GM12878 (cell line): ENCODE data around the gene VWA5B2. TPM values are rescaled to one million over a fixed set of nuclear protein-coding genes. Genes with fewer than 3 reads are reported as not detected.

Source experiments
- ATAC-seq: fragments of 200-7000 bp; cut with Tn5 transposase; 3 replicates; pipeline ENCODE4 v1.9.1; 2020; ENCODE audit warnings: mild to moderate bottlenecking, moderate library complexity
- BruUV-seq: library from RNA; stranded (reverse); fragments of 400-500 nt; replicated peaks from 2 replicates; lab custom pipeline; 2021; lab: Mats Ljungman, UMichigan
- CTCF ChIA-PET: fragments of 300-600 bp; sonication (Branson Sonifier 250); formaldehyde crosslinking; extraction: SDS; loops from one replicate; lab custom pipeline; 2021; ENCODE audit warnings: inconsistent platforms; lab: Yijun Ruan, JAX
- POLR2A ChIA-PET: fragments of 350-600 bp; formaldehyde crosslinking; extraction: SDS; loops from one replicate; lab custom pipeline; 2021; ENCODE audit warnings: inconsistent platforms; lab: Charles Lee
- RAD21 ChIA-PET: fragments of 300-600 bp; sonication (Branson Sonifier 250); formaldehyde crosslinking; loops from one replicate; lab custom pipeline; 2023; ENCODE audit warnings: antibody characterized with exemption; ENCODE audit not compliant: unreplicated experiment; lab: Charles Lee
- SMC1A ChIA-PET: fragments of 300-600 bp; sonication (Branson Sonifier 250); formaldehyde crosslinking; loops from one replicate; lab custom pipeline; 2023; ENCODE audit not compliant: unreplicated experiment, uncharacterized antibody; lab: Charles Lee
- DNase-seq: peaks from one replicate; pipeline ENCODE4 v3.0.0-alpha.2; 2011; ENCODE audit warnings: low read depth, low spot score
- FAIRE-seq: peaks from 3 replicates; lab custom pipeline; 2011; peaks lifted over from hg19 to GRCh38; lab: Jason Lieb, UNC
- H2AFZ ChIP-seq: 2 replicates; pipeline ENCODE4 v1.6.0; 2011; ENCODE audit warnings: low read depth, low read length, control low read depth; ENCODE audit not compliant: control insufficient read depth
- H3K27ac ChIP-seq: 2 replicates; pipeline ENCODE4 v1.5.1; 2011; ENCODE audit warnings: control low read depth; ENCODE audit not compliant: control insufficient read depth, insufficient read depth
- H3K27me3 ChIP-seq, 2 experiments: replicated peaks in 1 of 2; 2 replicates each; pipeline versions ENCODE4 v1.6.0 to v1.6.1; 2011; ENCODE audit warnings: low read length in 1 of 2; ENCODE audit not compliant: control insufficient read depth in 2 of 2, insufficient read depth in 2 of 2
- H3K36me3 ChIP-seq, 2 experiments: 2 replicates each; pipeline ENCODE4 v1.5.1; 2011; ENCODE audit warnings: low read length in 1 of 2; ENCODE audit not compliant: control insufficient read depth in 2 of 2, insufficient read depth in 2 of 2
- H3K4me1 ChIP-seq: 2 replicates; pipeline ENCODE4 v1.6.1; 2011; ENCODE audit warnings: mild to moderate bottlenecking, low read length, moderate library complexity, mixed read lengths; ENCODE audit not compliant: control insufficient read depth, insufficient read depth
- H3K4me2 ChIP-seq: 2 replicates; pipeline ENCODE4 v1.6.0; 2011; ENCODE audit warnings: control low read depth; ENCODE audit not compliant: control insufficient read depth, insufficient read depth
- H3K4me3 ChIP-seq: fragments of 200-600 bp; sonication (generic); 2 replicates; pipeline ENCODE4 v1.5.1; 2016
- H3K79me2 ChIP-seq: 2 replicates; pipeline ENCODE4 v1.6.0; 2011; ENCODE audit warnings: low read length; ENCODE audit not compliant: control insufficient read depth, insufficient read depth
- H3K9ac ChIP-seq: 2 replicates; pipeline ENCODE4 v1.8.0; 2011; ENCODE audit warnings: low read length, control low read depth, mixed read lengths; ENCODE audit not compliant: control insufficient read depth, insufficient read depth
- H3K9me3 ChIP-seq: replicated peaks from 3 replicates; pipeline ENCODE4 v1.5.1; 2011; ENCODE audit warnings: mild to moderate bottlenecking, low read length; ENCODE audit not compliant: control insufficient read depth, insufficient read depth
- H4K20me1 ChIP-seq: 2 replicates; pipeline ENCODE4 v1.6.0; 2011; ENCODE audit not compliant: control insufficient read depth, insufficient read depth
- CHD2 ChIP-seq: IDR thresholded peaks from 2 replicates; pipeline ENCODE4 v1.6.1; 2011; ENCODE audit warnings: low read depth, low read length, improper control_type of control experiment, borderline replicate concordance
- FOXM1 ChIP-seq: IDR thresholded peaks from 2 replicates; pipeline ENCODE4 v1.6.1; 2012; ENCODE audit warnings: low read depth, mild to moderate bottlenecking, inconsistent platforms, low read length, moderate library complexity
- MEF2B ChIP-seq: fragments of 450-650 bp; IDR thresholded peaks from 2 replicates; pipeline ENCODE4 v1.6.1; 2018; ENCODE audit warnings: mild to moderate bottlenecking, moderate library complexity; ENCODE audit not compliant: partially characterized antibody, poor library complexity, severe bottlenecking
- MYC ChIP-seq: IDR thresholded peaks from 2 replicates; pipeline ENCODE4 v1.6.1; 2011; ENCODE audit warnings: mild to moderate bottlenecking, low read length, moderate library complexity, inconsistent platforms; ENCODE audit not compliant: insufficient read depth, insufficient replicate concordance, insufficient read length, severe bottlenecking
- NR2F1 ChIP-seq: fragments of 450-650 bp; conservative IDR thresholded peaks from 2 replicates; pipeline ENCODE4 v1.6.1; 2017; ENCODE audit warnings: mild to moderate bottlenecking
- NRF1 ChIP-seq: conservative IDR thresholded peaks from 2 replicates; pipeline ENCODE4 v1.6.1; 2011; ENCODE audit warnings: mild to moderate bottlenecking, low read depth, low read length, improper control_type of control experiment
- POLR2AphosphoS5 ChIP-seq: IDR thresholded peaks from 2 replicates; pipeline ENCODE4 v1.6.1; 2011; ENCODE audit warnings: mild to moderate bottlenecking, low read length, inconsistent platforms
- SREBF1 ChIP-seq: IDR thresholded peaks from 2 replicates; pipeline ENCODE4 v1.6.1; 2012; ENCODE audit warnings: mild to moderate bottlenecking, low read length
- SREBF2 ChIP-seq: IDR thresholded peaks from 2 replicates; pipeline ENCODE4 v1.6.1; 2012; ENCODE audit warnings: mild to moderate bottlenecking, low read length
- ZNF217 ChIP-seq: fragments of 450-650 bp; IDR thresholded peaks from 2 replicates; pipeline ENCODE4 v1.6.1; 2017; ENCODE audit warnings: antibody characterized with exemption, mild to moderate bottlenecking
- ZNF622 ChIP-seq: fragments of 450-650 bp; IDR thresholded peaks from 2 replicates; pipeline ENCODE4 v1.6.1; 2017; ENCODE audit warnings: mild to moderate bottlenecking, inconsistent platforms
- WGBS: methylation state at CpG from one replicate; pipeline ENCODE4 v1.1.6; 2016; ENCODE audit warnings: low lambda C conversion rate; ENCODE audit not compliant: insufficient replicate concordance, insufficient coverage; ENCODE audit errors: missing lambda C conversion rate; 5-methylcytosine and 5-hydroxymethylcytosine counted together
- in situ Hi-C: fragments of 300-500 bp; cut with MboI; formaldehyde crosslinking; loops from 9 replicates; pipeline ENCODE4 v1.14.3; 2018; ENCODE audit warnings: mixed read lengths
- intact Hi-C: fragments of 100-400 bp; cut with micrococcal nuclease; formaldehyde crosslinking; loops from one replicate; pipeline ENCODE4 v1.14.2; 2022; ENCODE audit not compliant: unreplicated experiment
- polyA plus RNA-seq, 11 experiments: library from polyadenylated mRNA; depleted of rRNA in 4 of 11; unstranded in 6 of 11; stranded (reverse) in 5 of 11; fragments of >200 nt; fragmentation: Nextera tagmentation in 4 of 11; fragmentation: Illumina TruSeq in 1 of 11; extraction: Ambion mirVana in 4 of 11; extraction: Trizol in 1 of 11; gene quantifications; 1 replicate in 1 of 11; 2 replicates in 10 of 11; pipeline versions ENCODE4 v1.2.1 to v1.2.3, GENCODE V29; 2011 to 2016; ENCODE audit warnings: inconsistent platforms in 2 of 11, missing spikeins in 2 of 11, low read depth in 1 of 11
- total RNA-seq, 4 experiments: library from RNA; depleted of rRNA in 3 of 4; stranded (reverse); fragments of >200 nt in 3 of 4; fragmentation: Illumina TruSeq in 1 of 4; extraction: Trizol in 1 of 4; gene quantifications; 2 replicates each; pipeline versions ENCODE4 v1.2.1 to v1.2.3, GENCODE V29; 2013 to 2021
- TF ChIP-seq, protein P1 (sequence below): fragments of 450-650 bp; IDR thresholded peaks from 2 replicates; pipeline ENCODE4 v1.6.1; 2016; ENCODE audit warnings: mild to moderate bottlenecking
- TF ChIP-seq, protein P2 (sequence below): fragments of 450-650 bp; IDR thresholded peaks from 2 replicates; pipeline ENCODE4 v1.6.1; 2018; ENCODE audit warnings: borderline replicate concordance, mild to moderate bottlenecking; ENCODE audit not compliant: partially characterized antibody
- TF ChIP-seq, protein P3 (sequence below): IDR thresholded peaks from 2 replicates; pipeline ENCODE4 v1.6.1; 2011; ENCODE audit warnings: borderline replicate concordance, low read depth, mild to moderate bottlenecking, moderate library complexity, mixed read lengths, low read length; ENCODE audit not compliant: insufficient read depth; ENCODE audit errors: extremely low read length
- TF ChIP-seq, protein P4 (sequence below): fragments of 450-650 bp; IDR thresholded peaks from 2 replicates; pipeline ENCODE4 v1.6.1; 2017; ENCODE audit warnings: mild to moderate bottlenecking, low read depth, inconsistent platforms; ENCODE audit not compliant: poor library complexity, severe bottlenecking
- TF ChIP-seq, protein P5 (sequence below): IDR thresholded peaks from 2 replicates; pipeline ENCODE4 v1.6.1; 2012; ENCODE audit warnings: low read depth, low read length, improper control_type of control experiment

The VWA5B2 gene
- total and polyA plus RNA-seq, 10 of the 15 experiments (the other 5 are each of a cell fraction or from before 2014, with no cell fraction given), result 0.03 to 0.09 TPM; not detected in 8

DNA sequence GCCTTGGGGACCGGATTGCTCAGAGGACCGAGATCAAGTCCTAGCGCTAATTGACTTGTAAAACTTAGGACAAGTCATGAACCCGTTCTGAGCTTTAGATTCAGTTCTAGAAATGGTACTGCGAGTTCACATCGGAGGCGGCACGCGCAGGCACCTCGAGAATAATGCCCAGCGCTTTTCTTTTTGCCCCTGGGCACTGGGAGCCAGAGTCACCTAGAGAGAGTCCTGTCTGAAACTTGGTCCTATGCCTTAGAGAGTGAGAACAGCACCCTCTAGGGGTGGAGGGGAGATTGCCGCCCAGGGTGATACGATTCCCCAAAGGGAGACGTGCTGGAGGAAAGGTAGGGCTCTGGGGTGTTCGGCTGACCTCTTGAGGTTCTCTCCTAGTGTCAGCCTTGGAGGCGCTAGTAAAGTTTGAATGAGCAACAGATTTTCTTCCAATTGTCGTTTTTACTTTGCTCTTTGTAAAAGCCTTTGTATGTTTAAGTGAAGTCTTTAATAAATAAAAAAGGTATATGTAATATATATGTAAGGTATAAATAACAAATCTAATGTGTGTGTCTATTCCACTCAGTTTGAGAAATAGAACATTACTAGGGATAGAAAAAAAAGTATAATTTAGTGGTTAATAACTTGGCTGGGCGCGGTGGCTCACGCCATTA lies 20.9 kb downstream of the VWA5B2 start:
- BruUV-seq, result no TSS peak
- in situ Hi-C loops (no loop called here), intact Hi-C loops (loop anchor here (1.0 to 10.0 kb wide), 4 partner anchors 47 to 355 kb away; partner anchors contain the start of genes ABCC5, ABCF3 and PSMD2)
- ChIA-PET CTCF (interaction anchor here (0.6 to 7.1 kb wide), 22 partner anchors 8 to 670 kb away, joined by 3 to 69 read pairs (median 4); partner anchors contain the start of genes PARL and VWA5B2), SMC1A (interaction anchor here (0.6 to 1.2 kb wide), 7 partner anchors 21 to 355 kb away, joined by 3 to 6 read pairs (median 3); partner anchors contain the start of gene VWA5B2), POLR2A (no interaction called here), RAD21 (interaction anchor here (1.0 to 1.5 kb wide), 6 partner anchors 23 to 366 kb away, joined by 3 to 17 read pairs (median 4); partner anchors contain the start of genes ABCC5, ABCF3 and PARL)
- Histone ChIP-seq H3K79me2 (peaks cover 17% of the 10 kb centered on the region), H3K9ac (peak overlapping the region; percentile 98), H3K36me3 (peaks cover 0 to under 1% of the 10 kb centered on the region in 2 experiments; a peak in 2 of 4 replicates), H4K20me1 (no peaks in the 10 kb centered on the region), H3K4me3 (peak overlapping the region; percentile 82), H2AFZ (peak overlapping the region; percentile 90), H3K27me3 (no peaks in the 10 kb centered on the region), H3K27ac (peak overlapping the region; percentile 91), H3K9me3 (no peaks in the 10 kb centered on the region), H3K4me2 (peak overlapping the region; percentile 100), H3K4me1 (no peaks in the 10 kb centered on the region)
- WGBS, result 16% methylated on average over 20 of the region's 20 CpGs
- DNase-seq (peak; percentile 85), ATAC-seq (peak; percentile 88), FAIRE-seq (peak; percentile 84)
- TF ChIP-seq ZNF622 (no peak), CHD2 (no peak), ZNF217 (no peak), SREBF2 (no peak), MYC (no peak), SREBF1 (no peak), NRF1 (no peak), MEF2B (peak; percentile 31), FOXM1 (peak; percentile 69; the same call in 1 of the 2 replicates), POLR2AphosphoS5 (no peak), NR2F1 (0 out of 2 replicates have a peak, but pooled peaks have one; percentile 27)
- TF ChIP-seq, protein P1, sequence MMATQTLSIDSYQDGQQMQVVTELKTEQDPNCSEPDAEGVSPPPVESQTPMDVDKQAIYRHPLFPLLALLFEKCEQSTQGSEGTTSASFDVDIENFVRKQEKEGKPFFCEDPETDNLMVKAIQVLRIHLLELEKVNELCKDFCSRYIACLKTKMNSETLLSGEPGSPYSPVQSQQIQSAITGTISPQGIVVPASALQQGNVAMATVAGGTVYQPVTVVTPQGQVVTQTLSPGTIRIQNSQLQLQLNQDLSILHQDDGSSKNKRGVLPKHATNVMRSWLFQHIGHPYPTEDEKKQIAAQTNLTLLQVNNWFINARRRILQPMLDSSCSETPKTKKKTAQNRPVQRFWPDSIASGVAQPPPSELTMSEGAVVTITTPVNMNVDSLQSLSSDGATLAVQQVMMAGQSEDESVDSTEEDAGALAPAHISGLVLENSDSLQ, result no peak
- TF ChIP-seq, protein P2, sequence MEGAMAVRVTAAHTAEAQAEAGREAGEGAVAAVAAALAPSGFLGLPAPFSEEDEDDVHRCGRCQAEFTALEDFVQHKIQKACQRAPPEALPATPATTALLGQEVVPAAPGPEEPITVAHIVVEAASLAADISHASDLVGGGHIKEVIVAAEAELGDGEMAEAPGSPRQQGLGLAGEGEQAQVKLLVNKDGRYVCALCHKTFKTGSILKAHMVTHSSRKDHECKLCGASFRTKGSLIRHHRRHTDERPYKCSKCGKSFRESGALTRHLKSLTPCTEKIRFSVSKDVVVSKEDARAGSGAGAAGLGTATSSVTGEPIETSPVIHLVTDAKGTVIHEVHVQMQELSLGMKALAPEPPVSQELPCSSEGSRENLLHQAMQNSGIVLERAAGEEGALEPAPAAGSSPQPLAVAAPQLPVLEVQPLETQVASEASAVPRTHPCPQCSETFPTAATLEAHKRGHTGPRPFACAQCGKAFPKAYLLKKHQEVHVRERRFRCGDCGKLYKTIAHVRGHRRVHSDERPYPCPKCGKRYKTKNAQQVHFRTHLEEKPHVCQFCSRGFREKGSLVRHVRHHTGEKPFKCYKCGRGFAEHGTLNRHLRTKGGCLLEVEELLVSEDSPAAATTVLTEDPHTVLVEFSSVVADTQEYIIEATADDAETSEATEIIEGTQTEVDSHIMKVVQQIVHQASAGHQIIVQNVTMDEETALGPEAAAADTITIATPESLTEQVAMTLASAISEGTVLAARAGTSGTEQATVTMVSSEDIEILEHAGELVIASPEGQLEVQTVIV, result no peak
- TF ChIP-seq, protein P3, sequence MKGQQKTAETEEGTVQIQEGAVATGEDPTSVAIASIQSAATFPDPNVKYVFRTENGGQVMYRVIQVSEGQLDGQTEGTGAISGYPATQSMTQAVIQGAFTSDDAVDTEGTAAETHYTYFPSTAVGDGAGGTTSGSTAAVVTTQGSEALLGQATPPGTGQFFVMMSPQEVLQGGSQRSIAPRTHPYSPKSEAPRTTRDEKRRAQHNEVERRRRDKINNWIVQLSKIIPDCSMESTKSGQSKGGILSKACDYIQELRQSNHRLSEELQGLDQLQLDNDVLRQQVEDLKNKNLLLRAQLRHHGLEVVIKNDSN, result no peak
- TF ChIP-seq, protein P4, sequence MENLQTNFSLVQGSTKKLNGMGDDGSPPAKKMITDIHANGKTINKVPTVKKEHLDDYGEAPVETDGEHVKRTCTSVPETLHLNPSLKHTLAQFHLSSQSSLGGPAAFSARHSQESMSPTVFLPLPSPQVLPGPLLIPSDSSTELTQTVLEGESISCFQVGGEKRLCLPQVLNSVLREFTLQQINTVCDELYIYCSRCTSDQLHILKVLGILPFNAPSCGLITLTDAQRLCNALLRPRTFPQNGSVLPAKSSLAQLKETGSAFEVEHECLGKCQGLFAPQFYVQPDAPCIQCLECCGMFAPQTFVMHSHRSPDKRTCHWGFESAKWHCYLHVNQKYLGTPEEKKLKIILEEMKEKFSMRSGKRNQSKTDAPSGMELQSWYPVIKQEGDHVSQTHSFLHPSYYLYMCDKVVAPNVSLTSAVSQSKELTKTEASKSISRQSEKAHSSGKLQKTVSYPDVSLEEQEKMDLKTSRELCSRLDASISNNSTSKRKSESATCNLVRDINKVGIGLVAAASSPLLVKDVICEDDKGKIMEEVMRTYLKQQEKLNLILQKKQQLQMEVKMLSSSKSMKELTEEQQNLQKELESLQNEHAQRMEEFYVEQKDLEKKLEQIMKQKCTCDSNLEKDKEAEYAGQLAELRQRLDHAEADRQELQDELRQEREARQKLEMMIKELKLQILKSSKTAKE, result no peak
- TF ChIP-seq, protein P5, sequence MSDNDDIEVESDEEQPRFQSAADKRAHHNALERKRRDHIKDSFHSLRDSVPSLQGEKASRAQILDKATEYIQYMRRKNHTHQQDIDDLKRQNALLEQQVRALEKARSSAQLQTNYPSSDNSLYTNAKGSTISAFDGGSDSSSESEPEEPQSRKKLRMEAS, result no peak
